H1 (cell line): ENCODE measurements around the gene MYRIP. TPM values are rescaled to one million over a fixed set of nuclear protein-coding genes. Genes with fewer than 3 reads are reported as not detected.

ENCODE experiments used
- CTCF ChIA-PET: fragments of 300-600 bp; sonication (Branson Sonifier 250); formaldehyde crosslinking; loops from one replicate; lab custom pipeline; 2021; ENCODE audit not compliant: partially characterized antibody; lab: Charles Lee
- POLR2A ChIA-PET: fragments of 300-600 bp; sonication (Branson Sonifier 250); formaldehyde crosslinking; loops from one replicate; lab custom pipeline; 2021; ENCODE audit warnings: inconsistent platforms; ENCODE audit not compliant: partially characterized antibody; lab: Charles Lee
- DNase-seq, 2 experiments: peaks; one replicate each; pipeline versions ENCODE4 v3.0.0 to v3.0.0-alpha.2; 2010 to 2022; ENCODE audit warnings: low spot score in 2 of 2, low read depth in 1 of 2, mixed read lengths in 1 of 2
- FAIRE-seq: peaks from 2 replicates; lab custom pipeline; 2011; peaks lifted over from hg19 to GRCh38; lab: Jason Lieb, UNC
- H2AFZ ChIP-seq: 2 replicates; pipeline ENCODE4 v1.8.1; 2012; ENCODE audit warnings: low read length, inconsistent platforms
- H2AK5ac ChIP-seq: 2 replicates; pipeline ENCODE4 v1.6.1; 2013; ENCODE audit warnings: low read depth, low read length
- H2BK120ac ChIP-seq: replicated peaks from 2 replicates; pipeline ENCODE3; 2013; ENCODE audit warnings: low read depth, low read length, inconsistent platforms
- H2BK12ac ChIP-seq: 2 replicates; pipeline ENCODE4 v1.6.1; 2013; ENCODE audit warnings: low read depth, low read length
- H2BK15ac ChIP-seq: 2 replicates; pipeline ENCODE4 v1.6.1; 2013; ENCODE audit warnings: low read length
- H2BK20ac ChIP-seq: 2 replicates; pipeline ENCODE4 v1.6.1; 2013; ENCODE audit warnings: low read length
- H2BK5ac ChIP-seq: 2 replicates; pipeline ENCODE4 v1.6.1; 2013; ENCODE audit warnings: low read depth, low read length
- H3K14ac ChIP-seq: 2 replicates; pipeline ENCODE4 v1.6.1; 2013; ENCODE audit warnings: inconsistent platforms; ENCODE audit not compliant: insufficient read length
- H3K18ac ChIP-seq: 2 replicates; pipeline ENCODE4 v1.6.1; 2013; ENCODE audit warnings: low read length; ENCODE audit errors: extremely low read depth
- H3K23ac ChIP-seq: 2 replicates; pipeline ENCODE4 v1.6.1; 2013; ENCODE audit warnings: inconsistent platforms; ENCODE audit not compliant: insufficient read length
- H3K23me2 ChIP-seq: 2 replicates; pipeline ENCODE4 v1.6.1; 2013; ENCODE audit warnings: low read depth, low read length
- H3K27ac ChIP-seq: 2 replicates; pipeline ENCODE4 v1.6.1; 2011; ENCODE audit warnings: low read depth, low read length, inconsistent platforms
- H3K27me3 ChIP-seq, 4 experiments: replicated peaks in 1 of 4; 1 replicate in 1 of 4; 2 replicates in 3 of 4; pipeline versions ENCODE4 v1.6.1 to v1.8.1; 2011 to 2013; ENCODE audit warnings: low read length in 3 of 4, mild to moderate bottlenecking in 3 of 4, inconsistent platforms in 2 of 4, mixed read lengths in 2 of 4, moderate library complexity in 1 of 4; ENCODE audit not compliant: control insufficient read depth in 3 of 4, insufficient read depth in 3 of 4; ENCODE audit errors: extremely low read depth in 1 of 4
- H3K36me3 ChIP-seq, 4 experiments: 2 replicates each; pipeline versions ENCODE4 v1.6.1 to v1.8.1; 2011 to 2013; ENCODE audit warnings: mild to moderate bottlenecking in 4 of 4, low read length in 3 of 4, moderate library complexity in 2 of 4, control low read depth in 1 of 4, inconsistent platforms in 1 of 4; ENCODE audit not compliant: insufficient read depth in 4 of 4, control insufficient read depth in 2 of 4
- H3K4ac ChIP-seq: replicated peaks from 2 replicates; pipeline ENCODE3; 2013; ENCODE audit warnings: low read length, low read depth, mixed read lengths, inconsistent platforms; ENCODE audit not compliant: insufficient read length
- H3K4me1 ChIP-seq, 4 experiments: replicated peaks in 1 of 4; 1 replicate in 1 of 4; 2 replicates in 3 of 4; pipeline versions ENCODE4 v1.6.1 to v1.8.1; 2011 to 2013; ENCODE audit warnings: low read length in 3 of 4, inconsistent platforms in 2 of 4, mixed read lengths in 1 of 4; ENCODE audit not compliant: insufficient read depth in 4 of 4, control insufficient read depth in 3 of 4
- H3K4me2 ChIP-seq, 2 experiments: 2 replicates each; pipeline versions ENCODE4 v1.6.1 to v1.8.1; 2011 to 2013; ENCODE audit warnings: low read depth in 2 of 2, low read length in 2 of 2, control low read depth in 1 of 2, inconsistent platforms in 1 of 2, mild to moderate bottlenecking in 1 of 2; ENCODE audit not compliant: insufficient read depth in 1 of 2
- H3K4me3 ChIP-seq, 4 experiments: fragments of 200-600, 300-600 bp in 1 of 4; sonication (generic), shearing (Covaris generic), sonication (Bioruptor Twin) in 1 of 4; 2 replicates each; pipeline versions ENCODE4 v1.5.1 to v1.8.1; 2011 to 2016; ENCODE audit warnings: low read length in 4 of 4, low read depth in 3 of 4, control low read depth in 2 of 4, inconsistent platforms in 2 of 4, mild to moderate bottlenecking in 2 of 4, mixed read lengths in 1 of 4, moderate library complexity in 1 of 4; ENCODE audit not compliant: insufficient read depth in 2 of 4; ENCODE audit errors: extremely low read depth in 1 of 4
- H3K56ac ChIP-seq: replicated peaks from 2 replicates; pipeline ENCODE3; 2013; ENCODE audit warnings: low read depth, mild to moderate bottlenecking, mixed read lengths, low read length, inconsistent platforms; ENCODE audit not compliant: insufficient read length
- H3K79me1 ChIP-seq: 2 replicates; pipeline ENCODE4 v1.6.1; 2013; ENCODE audit warnings: low read depth, low read length, control low read depth
- H3K79me2 ChIP-seq, 2 experiments: 2 replicates each; pipeline versions ENCODE4 v1.6.1 to v1.8.1; 2012 to 2013; ENCODE audit warnings: low read length in 2 of 2, mild to moderate bottlenecking in 2 of 2, inconsistent platforms in 1 of 2; ENCODE audit not compliant: insufficient read depth in 2 of 2, control insufficient read depth in 1 of 2
- H3K9ac ChIP-seq, 4 experiments: replicated peaks in 1 of 4; 1 replicate in 1 of 4; 2 replicates in 3 of 4; pipeline versions ENCODE4 v1.6.1 to v1.8.1; 2011 to 2013; ENCODE audit warnings: low read depth in 3 of 4, low read length in 3 of 4, control low read depth in 2 of 4, mild to moderate bottlenecking in 2 of 4, moderate library complexity in 2 of 4, inconsistent platforms in 1 of 4; ENCODE audit errors: extremely low read depth in 1 of 4
- H3K9me3 ChIP-seq, 2 experiments: 2 replicates each; pipeline versions ENCODE4 v1.6.1 to v1.8.1; 2012 to 2013; ENCODE audit warnings: mild to moderate bottlenecking in 2 of 2, moderate library complexity in 2 of 2, control low read depth in 1 of 2, inconsistent platforms in 1 of 2, low read depth in 1 of 2, low read length in 1 of 2, mixed read lengths in 1 of 2; ENCODE audit not compliant: insufficient read depth in 2 of 2
- H4K20me1 ChIP-seq, 2 experiments: replicated peaks in 1 of 2; 2 replicates each; pipeline versions ENCODE3 to v1.8.1; 2011 to 2013; ENCODE audit warnings: inconsistent platforms in 2 of 2, low read length in 2 of 2, mild to moderate bottlenecking in 1 of 2; ENCODE audit not compliant: insufficient read depth in 2 of 2, control insufficient read depth in 1 of 2
- H4K5ac ChIP-seq: 2 replicates; pipeline ENCODE4 v1.6.1; 2013; ENCODE audit warnings: low read length, low read depth, mixed read lengths, inconsistent platforms; ENCODE audit not compliant: insufficient read length
- H4K8ac ChIP-seq: 2 replicates; pipeline ENCODE4 v1.8.0; 2013; ENCODE audit warnings: mild to moderate bottlenecking, moderate library complexity, low read length, inconsistent platforms; ENCODE audit not compliant: insufficient read depth; ENCODE audit errors: extremely low read depth
- H4K91ac ChIP-seq: replicated peaks from 2 replicates; pipeline ENCODE3; 2013; ENCODE audit warnings: low read length, mixed read lengths, inconsistent platforms; ENCODE audit not compliant: insufficient read length
- ASH2L ChIP-seq: fragments of 200-600, 300-600 bp; sonication (generic); IDR thresholded peaks from one replicate; pipeline ENCODE4 v1.7.1; 2017; ENCODE audit warnings: low read length
- E2F6 ChIP-seq: IDR thresholded peaks from 2 replicates; pipeline ENCODE4 v1.6.1; 2012; ENCODE audit warnings: inconsistent platforms
- GABPA ChIP-seq: IDR thresholded peaks from 2 replicates; pipeline ENCODE4 v1.6.1; 2011; ENCODE audit warnings: mild to moderate bottlenecking, low read length, moderate library complexity, borderline replicate concordance; ENCODE audit not compliant: insufficient read depth
- KDM1A ChIP-seq: fragments of 200-600, 300-600 bp; sonication (generic); IDR thresholded peaks from 2 replicates; pipeline ENCODE4 v1.7.1; 2016; ENCODE audit warnings: mild to moderate bottlenecking, low read length, borderline replicate concordance
- MAFK ChIP-seq: IDR thresholded peaks from 2 replicates; pipeline ENCODE4 v1.6.1; 2012; ENCODE audit warnings: low read depth, mild to moderate bottlenecking, improper control_type of control experiment, low read length
- NANOG ChIP-seq: IDR thresholded peaks from 2 replicates; pipeline ENCODE4 v1.6.1; 2011; ENCODE audit warnings: low read length, low read depth, mild to moderate bottlenecking, inconsistent platforms; ENCODE audit not compliant: insufficient read depth, poor library complexity, severe bottlenecking
- RAD21 ChIP-seq, 2 experiments: IDR thresholded peaks in 1 of 2; conservative IDR thresholded peaks in 1 of 2; 2 replicates each; pipeline ENCODE4 v1.6.1; 2011; ENCODE audit warnings: low read depth in 2 of 2, low read length in 2 of 2, improper control_type of control experiment in 1 of 2, inconsistent platforms in 1 of 2, mild to moderate bottlenecking in 1 of 2, moderate library complexity in 1 of 2
- SP4 ChIP-seq: IDR thresholded peaks from 2 replicates; pipeline ENCODE4 v1.6.1; 2012; ENCODE audit warnings: low read length, inconsistent platforms
- TCF12 ChIP-seq: IDR thresholded peaks from 2 replicates; pipeline ENCODE4 v1.6.1; 2011; ENCODE audit warnings: low read depth, mild to moderate bottlenecking, low read length
- YY1 ChIP-seq: IDR thresholded peaks from 2 replicates; pipeline ENCODE4 v1.6.1; 2011; ENCODE audit warnings: low read depth, mild to moderate bottlenecking, low read length
- ZNF274 ChIP-seq: IDR thresholded peaks from 2 replicates; pipeline ENCODE4 v1.7.0; 2012; ENCODE audit warnings: low read length, borderline replicate concordance; ENCODE audit errors: extremely low read depth
- WGBS, 2 experiments: shearing (Covaris generic) in 1 of 2; methylation state at CpG; one replicate each; pipeline versions ENCODE4 v1.1.6 to v1.1.7; 2013 to 2015; ENCODE audit warnings: low lambda C conversion rate in 2 of 2, mixed read lengths in 2 of 2, inconsistent platforms in 1 of 2, low coverage in 1 of 2, missing lambda C conversion rate in 1 of 2; ENCODE audit not compliant: insufficient replicate concordance in 2 of 2, insufficient coverage in 1 of 2, insufficient read length in 1 of 2; ENCODE audit errors: extremely low coverage in 1 of 2, missing lambda C conversion rate in 1 of 2; 5-methylcytosine and 5-hydroxymethylcytosine counted together
- polyA plus RNA-seq, 7 experiments: library from polyadenylated mRNA; depleted of rRNA in 3 of 7; stranded (reverse) in 5 of 7; unstranded in 2 of 7; fragments of >200 nt in 5 of 7; fragments of 200-250 nt in 2 of 7; gene quantifications; 1 replicate in 5 of 7; 2 replicates in 1 of 7; 4 replicates in 1 of 7; pipeline versions ENCODE4 v1.2.1 to v1.2.3, GENCODE V29; 2011 to 2013; ENCODE audit warnings: missing spikeins in 2 of 7, mixed read lengths in 2 of 7
- total RNA-seq: library from RNA; stranded (reverse); fragmentation: NEBNext Ultra II Directional; extraction: Animal tissue kit (Norgen Biotek cat#: 25700); gene quantifications from 2 replicates; pipeline ENCODE4 v1.2.1, GENCODE V29; 2021

Gene MYRIP
- total and polyA plus RNA-seq, 2 of the 8 experiments (the other 6 are each of a cell fraction or from before 2014, with no cell fraction given), result 0.54 to 4.3 TPM

DNA sequence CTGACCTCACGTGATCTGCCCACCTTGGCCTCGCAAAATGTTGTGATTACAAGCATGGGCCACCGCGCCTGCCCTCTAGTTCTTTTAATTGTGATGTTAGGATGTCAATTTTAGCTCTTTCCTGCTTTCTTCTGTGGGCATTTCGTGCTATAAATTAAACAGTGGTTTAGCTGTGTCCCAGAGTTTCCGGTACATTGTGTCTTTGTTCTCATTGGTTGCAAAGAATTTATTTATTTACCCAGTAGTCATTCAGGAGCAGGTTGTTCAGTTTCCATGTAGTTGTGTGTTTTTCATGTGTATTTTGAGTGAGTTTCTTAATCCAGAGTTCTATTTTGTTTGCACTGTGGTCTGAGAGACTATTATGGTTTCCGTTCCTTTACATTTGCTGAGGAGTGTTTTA, 30.1 kb downstream of the MYRIP start:
- TF ChIP-seq TCF12 (no peak), ASH2L (no peak), SP4 (no peak), YY1 (no peak), GABPA (no peak), RAD21 (IDR thresholded peaks at IDR 0.05 in 1 of 2, conservative IDR thresholded peaks at IDR 0.05 in 1 of 2; ENCODE audit: low read depth in 2 of 2, low read length in 2 of 2) (no peak), NANOG (no peak), KDM1A (no peak), E2F6 (no peak), MAFK (no peak), ZNF274 (no peak)

More for the DNA sequence above, 30.1 kb downstream of the MYRIP start:
- H2AK5ac ChIP-seq, result no peak overlapping the region
- no peak for FAIRE-seq
- no peak overlapping the region for H3K14ac ChIP-seq
- no peaks in the 10 kb centered on the region for H3K4me1 ChIP-seq
- no peak overlapping the region for H4K91ac ChIP-seq
- no peak overlapping the region for H3K4me2 ChIP-seq
- H4K20me1 ChIP-seq, result no peaks in the 10 kb centered on the region
- H3K36me3 ChIP-seq, result no peaks in the 10 kb centered on the region
- H3K9ac ChIP-seq, result no peak overlapping the region
- no peak overlapping the region for H2BK5ac ChIP-seq
- no peaks in the 10 kb centered on the region for H3K79me2 ChIP-seq
- no peaks in the 10 kb centered on the region for H3K23me2 ChIP-seq
- H3K18ac ChIP-seq, result no peak overlapping the region
- no peak overlapping the region for H2BK20ac ChIP-seq
- H3K79me1 ChIP-seq, result no peaks in the 10 kb centered on the region
- WGBS, 2 experiments, result 91% methylated on average over 7 of the region's 7 CpGs; no CpG with 5 or more reads in 1 of the 2 experiments
- H4K8ac ChIP-seq, result no peak overlapping the region
- H4K5ac ChIP-seq, result no peak overlapping the region
- no peak overlapping the region for H3K4ac ChIP-seq
- no peak overlapping the region for H3K23ac ChIP-seq
- no peak overlapping the region for H2BK120ac ChIP-seq
- no peak overlapping the region for H2AFZ ChIP-seq
- no peak overlapping the region for H3K4me3 ChIP-seq
- no peak overlapping the region for H2BK15ac ChIP-seq
- no peaks in the 10 kb centered on the region for H3K27me3 ChIP-seq
- DNase-seq, result no peak
- no peak overlapping the region for H3K56ac ChIP-seq
- CTCF ChIA-PET, result no interaction called here
- POLR2A ChIA-PET, result no interaction called here
- H3K27ac ChIP-seq, result no peak overlapping the region
- no peak overlapping the region for H2BK12ac ChIP-seq
- no peaks in the 10 kb centered on the region; a peak in 1 of 4 replicates for H3K9me3 ChIP-seq
